Lower lobe of right lung (tissue), 2 donors: ENCODE results near the gene PTGIS. TPM values are rescaled to one million over a fixed set of nuclear protein-coding genes. Genes with fewer than 3 reads are reported as not detected.
A peak's percentile ranks its signal among the peaks of the same experiment; 100 is the strongest.
"Not testable (repeated sequence)": the region's sequence is repeated elsewhere in the genome, so short reads cannot be mapped to it uniquely, and the experiment has no call there.

Source experiments
- ATAC-seq, 2 donors: fragments of 200-7000 bp; cut with Tn5 transposase; one replicate each; pipeline ENCODE4 v1.9.1; 2020 to 2022; ENCODE audit warnings: mild to moderate bottlenecking in 2 of 2, moderate library complexity in 2 of 2
- DNase-seq: peaks from one replicate; pipeline ENCODE4 v3.0.0-alpha.2; 2020
- H3K27ac ChIP-seq: fragments of 200-600 bp; one replicate; pipeline ENCODE4 v1.8.0; 2022
- H3K27me3 ChIP-seq: fragments of 200-600 bp; one replicate; pipeline ENCODE4 v1.8.0; 2022; ENCODE audit warnings: low read depth
- H3K36me3 ChIP-seq: fragments of 200-600 bp; one replicate; pipeline ENCODE4 v1.8.0; 2022; ENCODE audit warnings: mild to moderate bottlenecking
- H3K4me1 ChIP-seq: fragments of 200-600 bp; one replicate; pipeline ENCODE4 v1.8.0; 2022
- H3K4me3 ChIP-seq: fragments of 200-600 bp; one replicate; pipeline ENCODE4 v1.8.0; 2022; ENCODE audit warnings: mild to moderate bottlenecking
- H3K9me3 ChIP-seq: fragments of 200-600 bp; one replicate; pipeline ENCODE4 v1.8.0; 2022
- CTCF ChIP-seq: fragments of 200-600 bp; IDR thresholded peaks from one replicate; pipeline ENCODE4 v1.8.0; 2022; ENCODE audit warnings: antibody characterized with exemption, mild to moderate bottlenecking
- intact Hi-C: fragments of 100-400 bp; cut with DNase I; formaldehyde crosslinking; loops from one replicate; pipeline ENCODE4 v1.11.0; 2022
- total RNA-seq: library from RNA; stranded (reverse); fragmentation: NEBNext Ultra II Directional; extraction: Animal tissue kit (Norgen Biotek cat#: 25700); gene quantifications from one replicate; pipeline ENCODE4 v1.2.1, GENCODE V29; 2021
- donor health status: DM: no; HTN: yes; CAD: no; lungs with severe emphysema.

Gene PTGIS
- total RNA-seq, 1 donor from 2014 or later: 41.2 TPM

- DNase-seq (no peak), ATAC-seq (no peak)
- intact Hi-C loops: no loop called here
- Histone ChIP-seq H3K36me3 (no peaks in the 10 kb centered on the region), H3K4me3 (no peak overlapping the region), H3K27me3 (no peaks in the 10 kb centered on the region), H3K9me3 (no peaks in the 10 kb centered on the region), H3K27ac (no peak overlapping the region), H3K4me1 (peaks cover 11% of the 10 kb centered on the region)
- no peak for TF ChIP-seq CTCF
Observed at GRCh38 chr20:49614338-49615050, 46.6 kb upstream of the PTGIS start.

GRCh38 chr20:49612127-49612738, 44.3 kb upstream of the PTGIS start:
- ATAC-seq (no peak), DNase-seq (peak; percentile 48)
- no peak overlapping the region for H3K27ac ChIP-seq
- intact Hi-C loops: no loop called here
- H3K4me1 ChIP-seq: peaks cover 18% of the 10 kb centered on the region
- H3K4me3 ChIP-seq: no peak overlapping the region
- peaks cover 8% of the 10 kb centered on the region for H3K27me3 ChIP-seq
- no peaks in the 10 kb centered on the region for H3K36me3 ChIP-seq
- H3K9me3 ChIP-seq: no peaks in the 10 kb centered on the region
- no peak for TF ChIP-seq CTCF

- peaks cover 18% of the 10 kb centered on the region for H3K4me1 ChIP-seq
- intact Hi-C loops: not testable (repeated sequence)
Observed at GRCh38 chr20:49611539-49612126, 43.7 kb upstream of the PTGIS start.

GRCh38 chr20:49610691-49611538, 43.0 kb upstream of the PTGIS start:
- Histone ChIP-seq H3K9me3 (no peaks in the 10 kb centered on the region), H3K4me1 (peaks cover 18% of the 10 kb centered on the region), H3K27ac (no peak overlapping the region), H3K4me3 (peak overlapping the region; percentile 34), H3K36me3 (no peaks in the 10 kb centered on the region), H3K27me3 (peaks cover 8% of the 10 kb centered on the region)
- peak; percentile 99 for TF ChIP-seq CTCF
- DNase-seq: peak; percentile 90
- intact Hi-C loops: no loop called here
- peak; percentile 91 to 95 for ATAC-seq

More at GRCh38 chr20:49611539-49612126, 43.7 kb upstream of the PTGIS start:
- H3K27ac ChIP-seq, H3K36me3 ChIP-seq, H3K9me3 ChIP-seq, H3K27me3 ChIP-seq, ATAC-seq: not testable (repeated sequence)
- peak; percentile 2 for DNase-seq
- peak overlapping the region; percentile 34 for H3K4me3 ChIP-seq

GRCh38 chr20:49608752-49609670, 41.1 kb upstream of the PTGIS start:
- TF ChIP-seq CTCF: peak; percentile 98
- ATAC-seq: peak; percentile 74 to 82
- Histone ChIP-seq H3K9me3 (no peaks in the 10 kb centered on the region), H3K36me3 (no peaks in the 10 kb centered on the region), H3K4me1 (peaks cover 18% of the 10 kb centered on the region), H3K27ac (no peak overlapping the region), H3K27me3 (peaks cover 8% of the 10 kb centered on the region), H3K4me3 (peak overlapping the region; percentile 27)
- peak; percentile 81 for DNase-seq
- intact Hi-C loops: loop anchor here (10.0 kb wide), 1 partner anchor 64 kb away; no protein-coding TSS in a partner anchor
